HEK293 (cell line): ENCODE measurements around the gene AR.

Experiments used
- CTCF ChIA-PET: fragments of 350-600 bp; formaldehyde crosslinking; extraction: SDS; loops from one replicate; lab custom pipeline; 2021; ENCODE audit warnings: antibody characterized with exemption; lab: Yijun Ruan, JAX
- POLR2A ChIA-PET: fragments of 300-600 bp; formaldehyde crosslinking; extraction: SDS; loops from one replicate; lab custom pipeline; 2020; ENCODE audit warnings: antibody characterized with exemption, inconsistent platforms; lab: Yijun Ruan, JAX
- H3K27ac ChIP-seq: fragments of 200-500 bp; sonication (Bioruptor generic); 2 replicates; pipeline ENCODE4 v1.5.1; 2014; ENCODE audit warnings: low read depth, low read length, control low read depth, inconsistent platforms; ENCODE audit errors: extremely low read depth
- H3K36me3 ChIP-seq, 2 experiments: fragments of 200-500 bp in 1 of 2; sonication (Bioruptor generic) in 1 of 2; 1 replicate in 1 of 2; 2 replicates in 1 of 2; pipeline ENCODE4 v1.5.1; 2014 to 2017; ENCODE audit warnings: inconsistent platforms in 2 of 2, low read length in 2 of 2; ENCODE audit not compliant: control insufficient read depth in 2 of 2, insufficient read depth in 1 of 2
- H3K4me1 ChIP-seq: fragments of 200-500 bp; sonication (Bioruptor generic); 2 replicates; pipeline ENCODE4 v1.5.1; 2014; ENCODE audit warnings: mild to moderate bottlenecking, low read length, inconsistent platforms; ENCODE audit not compliant: control insufficient read depth, insufficient read depth
- H3K4me3 ChIP-seq: 2 replicates; pipeline ENCODE4 v1.5.1; 2011; ENCODE audit warnings: low read depth, mild to moderate bottlenecking, control low read depth, low read length, moderate library complexity
- H3K9me3 ChIP-seq: fragments of 200-500 bp; sonication (Bioruptor generic); 2 replicates; pipeline ENCODE4 v1.5.1; 2014; ENCODE audit warnings: low read depth, low read length, inconsistent platforms; ENCODE audit not compliant: control insufficient read depth, insufficient read depth
- ATF2 ChIP-seq: fragments of 450-650 bp; formaldehyde crosslinking; IDR thresholded peaks from 2 replicates; pipeline ENCODE4 v1.5.1; 2016; ENCODE audit warnings: missing biosample characterization, missing genetic modification characterization, low read depth
- GFI1B ChIP-seq: fragments of 450-650 bp; formaldehyde crosslinking; IDR thresholded peaks from 2 replicates; pipeline ENCODE4 v1.5.1; 2016; ENCODE audit warnings: missing biosample characterization, missing genetic modification characterization
- HOXA7 ChIP-seq: sonication (generic); formaldehyde crosslinking; IDR thresholded peaks from 2 replicates; pipeline ENCODE4 v1.8.1; 2022; ENCODE audit warnings: missing genetic modification reagents, borderline replicate concordance
- KLF7 ChIP-seq: fragments of 450-650 bp; formaldehyde crosslinking; IDR thresholded peaks from 2 replicates; pipeline ENCODE4 v1.5.1; 2016; ENCODE audit warnings: missing biosample characterization, missing genetic modification characterization, borderline replicate concordance
- SCRT1 ChIP-seq: fragments of 450-650 bp; formaldehyde crosslinking; IDR thresholded peaks from 2 replicates; pipeline ENCODE4 v1.5.1; 2016; ENCODE audit warnings: missing biosample characterization, missing genetic modification characterization, borderline replicate concordance
- SP7 ChIP-seq: fragments of 450-650 bp; formaldehyde crosslinking; IDR thresholded peaks from 2 replicates; pipeline ENCODE4 v1.5.1; 2016; ENCODE audit warnings: missing biosample characterization, missing genetic modification characterization
- ZNF174 ChIP-seq: fragments of 450-650 bp; formaldehyde crosslinking; IDR thresholded peaks from 2 replicates; pipeline ENCODE4 v1.5.0; 2017; ENCODE audit warnings: missing biosample characterization, mild to moderate bottlenecking, missing genetic modification characterization
- ZNF223 ChIP-seq: fragments of 450-650 bp; formaldehyde crosslinking; IDR thresholded peaks from 2 replicates; pipeline ENCODE4 v1.5.1; 2016; ENCODE audit warnings: missing biosample characterization, missing genetic modification characterization
- ZNF335 ChIP-seq: fragments of 450-650 bp; formaldehyde crosslinking; conservative IDR thresholded peaks from 2 replicates; pipeline ENCODE4 v1.5.1; 2016; ENCODE audit warnings: missing biosample characterization, missing genetic modification characterization
- ZNF701 ChIP-seq: fragments of 450-650 bp; formaldehyde crosslinking; IDR thresholded peaks from 2 replicates; pipeline ENCODE4 v1.5.1; 2016; ENCODE audit warnings: missing biosample characterization, missing genetic modification characterization
- ZNF76 ChIP-seq: fragments of 450-650 bp; formaldehyde crosslinking; IDR thresholded peaks from 2 replicates; pipeline ENCODE4; 2016; ENCODE audit warnings: low read depth, missing biosample characterization, missing genetic modification characterization, borderline replicate concordance
- TF ChIP-seq, protein P1 (sequence below): fragments of 450-650 bp; formaldehyde crosslinking; IDR thresholded peaks from 2 replicates; pipeline ENCODE4 v1.5.1; 2016; ENCODE audit warnings: missing biosample characterization, missing genetic modification characterization
- TF ChIP-seq, protein P2 (sequence below): fragments of 450-650 bp; formaldehyde crosslinking; IDR thresholded peaks from 2 replicates; pipeline ENCODE4 v1.5.1; 2016; ENCODE audit warnings: missing biosample characterization, missing genetic modification characterization
- TF ChIP-seq, protein P3 (sequence below): fragments of 450-650 bp; formaldehyde crosslinking; IDR thresholded peaks from 2 replicates; pipeline ENCODE4 v1.5.1; 2017; ENCODE audit warnings: missing biosample characterization, missing genetic modification characterization
- TF ChIP-seq, protein P4 (sequence below): fragments of 450-650 bp; formaldehyde crosslinking; IDR thresholded peaks from 2 replicates; pipeline ENCODE4 v1.5.1; 2016; ENCODE audit warnings: missing biosample characterization, missing genetic modification characterization

The AR gene

DNA sequence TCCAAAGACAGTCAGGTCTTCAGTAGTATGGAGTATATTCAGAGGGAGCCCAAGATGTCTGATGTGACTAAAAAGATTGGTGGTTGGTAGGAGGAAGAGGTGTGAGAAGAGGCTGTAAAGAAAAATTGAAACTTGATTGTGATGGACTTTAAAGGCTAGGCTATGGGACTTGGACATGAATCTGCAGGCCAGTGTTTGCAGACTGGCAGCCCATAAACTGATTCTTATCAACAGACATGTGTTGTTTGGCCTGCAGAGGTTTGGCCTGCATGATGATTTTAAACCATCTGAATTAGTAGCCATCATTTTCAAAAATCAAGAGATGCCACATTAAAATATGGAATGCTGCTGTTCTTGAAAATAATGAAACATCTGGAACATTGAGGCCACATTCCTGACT is 5.4 kb upstream of the AR start:
- H3K4me3 ChIP-seq, result no peak overlapping the region
- H3K4me1 ChIP-seq, result no peaks in the 10 kb centered on the region
- no peaks in the 10 kb centered on the region for H3K36me3 ChIP-seq
- H3K27ac ChIP-seq, result no peak overlapping the region
- ChIA-PET POLR2A (no interaction called here), CTCF (interaction anchor here (1.2 kb wide), 1 partner anchor 17 kb away, joined by 4 read pairs; no protein-coding TSS in a partner anchor)
- H3K9me3 ChIP-seq, result no peaks in the 10 kb centered on the region
- no peak for TF ChIP-seq ZNF174 (tag by site-specific recombination)
- no peak for TF ChIP-seq ZNF223
- TF ChIP-seq, protein P1, sequence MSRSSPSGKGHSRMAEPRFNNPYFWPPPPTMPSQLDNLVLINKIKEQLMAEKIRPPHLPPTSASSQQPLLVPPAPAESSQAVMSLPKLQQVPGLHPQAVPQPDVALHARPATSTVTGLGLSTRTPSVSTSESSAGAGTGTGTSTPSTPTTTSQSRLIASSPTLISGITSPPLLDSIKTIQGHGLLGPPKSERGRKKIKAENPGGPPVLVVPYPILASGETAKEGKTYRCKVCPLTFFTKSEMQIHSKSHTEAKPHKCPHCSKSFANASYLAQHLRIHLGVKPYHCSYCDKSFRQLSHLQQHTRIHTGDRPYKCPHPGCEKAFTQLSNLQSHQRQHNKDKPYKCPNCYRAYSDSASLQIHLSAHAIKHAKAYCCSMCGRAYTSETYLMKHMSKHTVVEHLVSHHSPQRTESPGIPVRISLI (tag by site-specific recombination), result no peak
- TF ChIP-seq SP7 (tag by site-specific recombination), result no peak
- no peak for TF ChIP-seq ZNF701 (tag by site-specific recombination)
- TF ChIP-seq, protein P2, sequence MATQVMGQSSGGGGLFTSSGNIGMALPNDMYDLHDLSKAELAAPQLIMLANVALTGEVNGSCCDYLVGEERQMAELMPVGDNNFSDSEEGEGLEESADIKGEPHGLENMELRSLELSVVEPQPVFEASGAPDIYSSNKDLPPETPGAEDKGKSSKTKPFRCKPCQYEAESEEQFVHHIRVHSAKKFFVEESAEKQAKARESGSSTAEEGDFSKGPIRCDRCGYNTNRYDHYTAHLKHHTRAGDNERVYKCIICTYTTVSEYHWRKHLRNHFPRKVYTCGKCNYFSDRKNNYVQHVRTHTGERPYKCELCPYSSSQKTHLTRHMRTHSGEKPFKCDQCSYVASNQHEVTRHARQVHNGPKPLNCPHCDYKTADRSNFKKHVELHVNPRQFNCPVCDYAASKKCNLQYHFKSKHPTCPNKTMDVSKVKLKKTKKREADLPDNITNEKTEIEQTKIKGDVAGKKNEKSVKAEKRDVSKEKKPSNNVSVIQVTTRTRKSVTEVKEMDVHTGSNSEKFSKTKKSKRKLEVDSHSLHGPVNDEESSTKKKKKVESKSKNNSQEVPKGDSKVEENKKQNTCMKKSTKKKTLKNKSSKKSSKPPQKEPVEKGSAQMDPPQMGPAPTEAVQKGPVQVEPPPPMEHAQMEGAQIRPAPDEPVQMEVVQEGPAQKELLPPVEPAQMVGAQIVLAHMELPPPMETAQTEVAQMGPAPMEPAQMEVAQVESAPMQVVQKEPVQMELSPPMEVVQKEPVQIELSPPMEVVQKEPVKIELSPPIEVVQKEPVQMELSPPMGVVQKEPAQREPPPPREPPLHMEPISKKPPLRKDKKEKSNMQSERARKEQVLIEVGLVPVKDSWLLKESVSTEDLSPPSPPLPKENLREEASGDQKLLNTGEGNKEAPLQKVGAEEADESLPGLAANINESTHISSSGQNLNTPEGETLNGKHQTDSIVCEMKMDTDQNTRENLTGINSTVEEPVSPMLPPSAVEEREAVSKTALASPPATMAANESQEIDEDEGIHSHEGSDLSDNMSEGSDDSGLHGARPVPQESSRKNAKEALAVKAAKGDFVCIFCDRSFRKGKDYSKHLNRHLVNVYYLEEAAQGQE, result no peak
- TF ChIP-seq SCRT1 (tag by site-specific recombination), result no peak
- no peak for TF ChIP-seq HOXA7 (CRISPR knock-in tag)
- no peak for TF ChIP-seq ATF2
- no peak for TF ChIP-seq ZNF335 (tag by site-specific recombination)
- no peak for TF ChIP-seq KLF7 (tag by site-specific recombination)
- TF ChIP-seq, protein P3, sequence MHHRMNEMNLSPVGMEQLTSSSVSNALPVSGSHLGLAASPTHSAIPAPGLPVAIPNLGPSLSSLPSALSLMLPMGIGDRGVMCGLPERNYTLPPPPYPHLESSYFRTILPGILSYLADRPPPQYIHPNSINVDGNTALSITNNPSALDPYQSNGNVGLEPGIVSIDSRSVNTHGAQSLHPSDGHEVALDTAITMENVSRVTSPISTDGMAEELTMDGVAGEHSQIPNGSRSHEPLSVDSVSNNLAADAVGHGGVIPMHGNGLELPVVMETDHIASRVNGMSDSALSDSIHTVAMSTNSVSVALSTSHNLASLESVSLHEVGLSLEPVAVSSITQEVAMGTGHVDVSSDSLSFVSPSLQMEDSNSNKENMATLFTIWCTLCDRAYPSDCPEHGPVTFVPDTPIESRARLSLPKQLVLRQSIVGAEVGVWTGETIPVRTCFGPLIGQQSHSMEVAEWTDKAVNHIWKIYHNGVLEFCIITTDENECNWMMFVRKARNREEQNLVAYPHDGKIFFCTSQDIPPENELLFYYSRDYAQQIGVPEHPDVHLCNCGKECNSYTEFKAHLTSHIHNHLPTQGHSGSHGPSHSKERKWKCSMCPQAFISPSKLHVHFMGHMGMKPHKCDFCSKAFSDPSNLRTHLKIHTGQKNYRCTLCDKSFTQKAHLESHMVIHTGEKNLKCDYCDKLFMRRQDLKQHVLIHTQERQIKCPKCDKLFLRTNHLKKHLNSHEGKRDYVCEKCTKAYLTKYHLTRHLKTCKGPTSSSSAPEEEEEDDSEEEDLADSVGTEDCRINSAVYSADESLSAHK (tag by site-specific recombination), result no peak
- TF ChIP-seq ZNF76 (tag by site-specific recombination), result no peak
- TF ChIP-seq, protein P4, sequence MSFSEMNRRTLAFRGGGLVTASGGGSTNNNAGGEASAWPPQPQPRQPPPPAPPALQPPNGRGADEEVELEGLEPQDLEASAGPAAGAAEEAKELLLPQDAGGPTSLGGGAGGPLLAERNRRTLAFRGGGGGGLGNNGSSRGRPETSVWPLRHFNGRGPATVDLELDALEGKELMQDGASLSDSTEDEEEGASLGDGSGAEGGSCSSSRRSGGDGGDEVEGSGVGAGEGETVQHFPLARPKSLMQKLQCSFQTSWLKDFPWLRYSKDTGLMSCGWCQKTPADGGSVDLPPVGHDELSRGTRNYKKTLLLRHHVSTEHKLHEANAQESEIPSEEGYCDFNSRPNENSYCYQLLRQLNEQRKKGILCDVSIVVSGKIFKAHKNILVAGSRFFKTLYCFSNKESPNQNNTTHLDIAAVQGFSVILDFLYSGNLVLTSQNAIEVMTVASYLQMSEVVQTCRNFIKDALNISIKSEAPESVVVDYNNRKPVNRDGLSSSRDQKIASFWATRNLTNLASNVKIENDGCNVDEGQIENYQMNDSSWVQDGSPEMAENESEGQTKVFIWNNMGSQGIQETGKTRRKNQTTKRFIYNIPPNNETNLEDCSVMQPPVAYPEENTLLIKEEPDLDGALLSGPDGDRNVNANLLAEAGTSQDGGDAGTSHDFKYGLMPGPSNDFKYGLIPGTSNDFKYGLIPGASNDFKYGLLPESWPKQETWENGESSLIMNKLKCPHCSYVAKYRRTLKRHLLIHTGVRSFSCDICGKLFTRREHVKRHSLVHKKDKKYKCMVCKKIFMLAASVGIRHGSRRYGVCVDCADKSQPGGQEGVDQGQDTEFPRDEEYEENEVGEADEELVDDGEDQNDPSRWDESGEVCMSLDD (tag by site-specific recombination), result no peak
- TF ChIP-seq GFI1B (tag by site-specific recombination), result no peak
